Stimulated activated CD4-positive, alpha-beta T cell treated with anti-CD3 and anti-CD28 coated beads, Interleukin-1b, Interleukin-23, amount 100 ng/mL, for 24 hours (primary cell): ENCODE data around the gene KIAA1614.

ENCODE experiments used
- DNase-seq, 4 experiments: peaks; one replicate each; pipeline ENCODE4 v3.0.0-alpha.2; 2020; ENCODE audit warnings: low read depth in 4 of 4, low spot score in 1 of 4

KIAA1614 gene

GRCh38 chr1:180997843-180998504 lies 85.3 kb downstream of the KIAA1614 start:
- DNase-seq: no peak
